Stimulated activated CD4-positive, alpha-beta T cell treated with anti-CD3 and anti-CD28 coated beads, Interleukin-2, amount 100 ng/mL, for 48 hours (primary cell): ENCODE data around the gene BAZ1A.
"Not testable (repeated sequence)": the region's sequence is repeated elsewhere in the genome, so short reads cannot be mapped to it uniquely, and the experiment has no call there.

Source experiments
- DNase-seq, 2 donors: peaks; one replicate each; pipeline ENCODE4 v3.0.0-alpha.2; 2020

Gene BAZ1A

DNA sequence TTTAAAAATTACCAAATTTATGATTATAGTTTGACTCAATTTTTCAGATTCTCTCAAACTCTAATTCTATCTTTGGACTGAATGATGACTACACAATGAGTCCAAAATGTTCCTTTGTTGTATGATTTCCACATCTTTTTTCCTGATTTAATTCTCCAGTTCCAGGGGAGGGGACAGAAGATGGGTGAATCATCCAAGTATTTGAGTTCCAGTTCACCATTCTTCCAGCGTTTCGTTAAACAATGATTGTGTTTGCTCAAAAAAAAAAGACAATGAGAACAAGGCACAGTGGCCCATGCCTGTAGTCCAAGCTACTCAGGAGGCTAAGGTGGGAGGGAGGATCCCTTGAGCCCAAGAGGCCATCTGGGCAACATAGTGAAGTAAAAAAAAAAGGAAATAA lies 23.8 kb downstream of the BAZ1A start:
- DNase-seq: no peak

DNA sequence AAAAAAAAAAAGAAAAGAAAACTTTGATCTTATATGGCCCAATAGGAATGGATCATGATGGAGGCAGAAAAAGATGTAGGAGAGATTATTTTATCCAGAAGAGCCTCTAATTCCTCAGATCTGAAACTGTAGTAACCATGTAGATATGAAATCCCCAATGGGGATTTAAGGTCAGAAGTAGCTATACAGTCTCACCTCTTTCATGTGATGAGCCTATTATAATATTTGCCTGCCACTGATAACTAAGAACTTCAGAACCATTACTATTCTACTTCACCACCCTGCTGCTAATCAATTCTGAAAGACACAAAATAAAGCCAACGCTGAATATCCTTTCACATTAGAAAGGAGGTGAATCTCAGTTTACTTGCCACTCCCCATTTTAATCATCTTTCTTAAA lies 29.3 kb downstream of the BAZ1A start:
- no peak for DNase-seq

DNA sequence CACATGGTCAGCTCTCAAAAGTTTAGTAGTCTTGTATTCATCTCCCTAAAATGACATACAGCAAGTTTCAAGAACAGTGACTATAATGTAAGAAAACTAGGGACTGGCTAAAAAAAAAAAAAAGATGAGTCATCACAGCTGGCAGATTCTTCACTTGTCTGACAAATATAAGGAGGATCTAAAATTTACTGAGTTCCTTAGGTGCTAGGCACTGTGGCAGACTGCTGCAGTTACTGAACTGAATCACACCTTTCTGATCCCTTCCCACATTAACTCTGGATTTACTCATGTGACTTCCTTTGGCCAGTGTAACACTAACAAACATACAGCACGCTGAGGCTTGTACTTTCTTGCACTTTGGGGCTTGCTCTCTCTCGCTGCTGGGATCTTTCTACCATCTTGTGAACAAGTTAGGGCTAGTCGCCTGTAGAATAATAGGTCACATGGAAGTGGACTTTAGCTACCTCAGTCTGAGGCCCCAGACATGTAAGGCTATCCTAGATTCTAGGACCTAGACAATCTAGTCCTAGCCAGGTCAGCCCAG lies 32.1 kb downstream of the BAZ1A start:
- no peak for DNase-seq

DNA sequence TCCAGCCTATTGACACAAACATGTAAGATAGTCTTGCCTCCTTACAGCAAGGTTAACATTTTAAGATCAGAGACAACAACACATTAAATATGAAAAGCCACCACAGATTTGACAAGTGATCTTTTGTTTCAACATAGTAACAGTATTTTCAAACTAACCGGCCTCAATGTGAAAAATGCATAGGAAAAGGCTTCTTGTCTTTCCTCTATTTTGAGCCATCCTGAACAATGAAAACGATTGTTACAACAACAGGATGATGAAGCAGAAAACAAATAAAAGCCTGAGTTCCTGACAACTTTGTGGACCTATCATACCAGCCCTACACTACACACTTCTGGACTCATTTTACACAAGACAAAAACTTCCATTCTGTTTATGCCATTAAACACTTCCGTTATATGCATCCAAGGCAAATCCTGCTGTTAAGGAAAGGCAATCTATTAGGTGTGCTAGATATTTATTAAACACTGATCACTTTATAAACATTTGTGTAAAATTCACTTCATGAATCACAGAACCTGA lies 37.3 kb downstream of the BAZ1A start:
- no peak for DNase-seq

DNA sequence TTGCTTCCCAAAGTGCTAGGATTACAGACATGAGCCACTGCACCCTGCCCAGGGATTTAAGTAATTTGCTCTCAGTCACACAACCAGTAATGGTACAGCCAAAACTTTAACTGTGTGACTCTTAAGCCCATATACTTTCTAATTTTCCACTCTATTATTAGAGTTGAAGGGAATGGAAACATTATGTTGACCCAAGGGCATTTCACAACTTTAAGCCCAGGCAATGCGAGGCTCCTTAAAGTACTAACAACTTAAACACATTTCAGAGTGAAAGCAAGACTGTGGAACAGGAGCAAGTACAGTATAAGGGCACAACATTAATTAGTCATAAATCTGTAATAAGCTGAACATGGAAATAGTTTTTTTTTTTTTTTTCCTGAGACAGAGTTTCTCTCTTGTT lies 39.8 kb downstream of the BAZ1A start:
- DNase-seq: no peak

DNA sequence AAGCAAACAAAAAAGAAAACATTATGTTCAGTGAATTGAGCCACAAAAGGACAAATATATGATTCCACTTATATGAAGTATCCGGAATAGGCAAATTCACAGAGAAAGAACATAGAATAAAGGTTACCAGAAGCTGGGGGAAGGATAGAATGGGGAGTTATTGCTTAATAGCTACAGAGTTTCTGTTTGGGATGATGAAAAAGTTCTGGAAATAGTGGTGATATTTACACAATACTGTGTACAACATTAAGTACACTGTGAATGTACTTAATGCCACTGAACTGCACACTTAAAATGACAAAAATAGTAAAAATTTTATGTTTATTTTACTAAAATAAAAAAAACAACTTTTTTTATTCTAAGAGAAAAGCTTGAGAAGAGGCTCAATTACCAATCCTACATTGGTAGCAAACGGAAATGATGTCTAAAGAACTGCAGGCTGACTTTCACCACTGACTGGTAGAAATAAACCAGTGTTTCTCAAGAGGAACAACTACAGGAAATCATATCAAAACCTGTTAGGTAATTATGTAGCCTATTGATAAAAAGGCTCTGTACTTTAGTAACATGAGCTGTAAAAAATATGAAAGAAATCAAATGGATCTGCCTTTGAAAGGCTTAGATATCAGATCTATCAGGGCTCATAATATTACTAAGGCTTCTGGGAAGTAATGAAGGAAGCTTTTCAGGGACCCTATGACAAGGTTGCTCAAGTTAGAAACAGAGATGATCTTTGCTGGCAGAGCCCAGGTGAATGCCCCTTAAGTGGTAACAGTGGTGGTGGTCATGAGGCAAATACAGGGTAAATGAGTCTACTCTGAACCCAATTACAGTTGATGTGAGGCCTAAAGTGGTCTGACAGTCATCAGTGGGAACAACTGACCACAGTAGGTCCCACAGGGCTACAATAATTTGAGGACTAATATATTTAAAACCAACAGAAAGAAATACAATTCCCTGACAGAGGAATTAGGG lies 41.3 kb downstream of the BAZ1A start:
- no peak for DNase-seq

DNA sequence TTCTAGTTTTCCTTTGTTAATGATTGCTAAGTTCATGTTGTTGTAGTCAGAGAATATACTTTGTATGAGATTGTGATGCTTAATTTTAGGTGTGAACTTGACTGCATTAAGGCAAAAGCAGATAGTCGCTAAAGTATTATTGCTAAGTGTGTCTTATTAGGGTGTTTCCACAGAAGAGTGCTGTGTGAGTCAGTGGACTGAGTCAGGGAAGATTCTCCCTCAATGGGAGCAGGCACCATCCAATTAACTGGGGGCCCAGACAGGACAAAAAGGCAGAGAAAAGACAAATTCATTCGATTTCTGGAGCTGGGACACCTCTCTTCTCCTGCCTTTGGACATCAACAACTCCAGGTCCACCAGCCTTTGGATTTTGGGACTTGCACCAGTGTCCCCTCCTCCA lies 48.5 kb downstream of the BAZ1A start:
- no peak for DNase-seq

DNA sequence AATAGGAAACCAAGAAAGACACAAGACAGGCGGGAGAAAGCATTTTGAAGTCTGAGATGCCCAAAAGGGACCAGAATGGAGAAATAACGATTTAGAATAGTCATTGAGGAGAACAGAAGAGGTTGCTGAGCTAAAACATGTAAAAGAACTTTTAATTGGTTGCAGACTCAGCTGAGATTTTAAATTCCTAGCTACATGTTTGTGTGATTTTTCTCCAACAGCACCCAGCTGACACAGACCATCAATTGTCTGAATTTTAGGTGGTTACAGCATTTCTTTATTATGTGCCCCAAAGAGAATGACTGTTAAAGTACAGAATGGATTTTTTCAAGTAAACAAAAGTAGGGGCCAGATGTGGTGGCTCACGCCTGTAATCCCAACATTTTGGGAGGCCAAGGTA lies 50.3 kb downstream of the BAZ1A start:
- no peak for DNase-seq

DNA sequence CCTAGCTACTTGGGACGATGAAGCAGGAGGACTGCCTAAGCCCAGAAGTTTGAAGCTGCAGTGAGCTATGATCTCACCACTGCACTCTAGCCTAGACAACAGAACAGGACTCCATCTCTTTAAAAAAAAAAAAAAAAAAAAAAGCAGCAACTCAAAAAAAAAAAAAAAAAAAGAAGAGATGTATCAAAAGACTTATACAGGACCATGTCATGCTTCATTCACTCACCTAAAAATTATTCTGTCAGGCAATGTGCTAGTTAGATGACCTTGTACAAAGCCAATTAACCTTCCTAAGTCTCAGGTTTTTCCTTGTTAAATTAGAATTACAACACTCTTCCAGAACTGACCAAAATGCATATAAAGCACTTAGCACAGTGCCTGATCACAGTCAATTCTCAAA lies 50.9 kb downstream of the BAZ1A start:
- no peak for DNase-seq

DNA sequence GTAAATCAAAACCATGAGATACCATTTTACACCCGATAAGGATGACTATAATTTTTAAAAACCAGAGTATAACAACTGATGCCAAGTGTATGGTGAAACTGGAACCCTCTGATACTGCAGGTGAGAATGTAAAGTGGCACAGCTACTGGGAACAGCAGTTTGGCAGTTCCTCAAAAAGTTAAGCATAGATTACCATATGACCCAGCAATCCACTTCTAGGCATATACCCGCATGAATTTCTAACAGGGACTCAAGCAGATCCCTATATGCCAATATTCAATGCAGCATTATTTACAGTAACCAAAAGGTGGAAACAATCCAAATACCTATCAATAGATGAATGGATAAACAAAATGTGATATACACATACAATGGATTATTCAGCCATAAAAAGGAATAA lies 57.4 kb downstream of the BAZ1A start:
- DNase-seq: no peak

DNA sequence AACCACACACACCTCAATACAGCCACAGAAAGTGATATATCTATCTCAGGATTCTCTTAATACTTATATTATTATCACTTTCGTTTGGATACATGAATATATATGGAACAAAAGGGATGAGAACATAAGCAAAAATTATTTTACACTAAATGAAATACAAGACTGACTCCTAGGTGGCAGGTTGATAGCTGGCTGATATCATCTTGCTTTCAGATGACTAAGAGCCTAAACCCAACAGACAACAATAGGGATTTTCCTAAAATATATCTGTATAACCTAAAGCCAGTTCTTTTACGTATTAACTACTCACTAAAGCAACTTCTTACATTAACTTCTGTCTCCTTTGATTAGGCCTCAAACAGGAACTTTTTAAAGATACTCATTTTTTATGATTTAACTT lies 65.1 kb downstream of the BAZ1A start:
- no peak for DNase-seq

DNA sequence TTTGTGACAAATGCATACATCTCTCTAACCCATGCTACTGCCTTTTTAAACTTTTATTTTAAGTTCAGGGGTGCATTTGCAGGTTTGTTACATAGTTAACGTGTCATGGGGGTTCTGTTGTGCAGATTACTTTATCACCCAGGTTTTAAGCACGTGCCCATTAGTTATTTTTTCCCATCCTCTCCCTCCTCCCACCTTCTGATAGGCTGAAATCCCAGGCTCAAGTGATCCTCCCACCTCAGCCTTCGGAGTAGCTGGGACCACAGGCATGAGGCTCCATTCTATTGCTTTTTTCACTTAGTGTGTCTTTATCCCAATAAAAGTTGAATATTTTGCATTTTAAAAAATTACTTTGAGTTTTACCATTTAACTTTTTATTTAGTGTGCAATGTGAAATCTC lies 68.9 kb downstream of the BAZ1A start:
- no peak for DNase-seq

DNA sequence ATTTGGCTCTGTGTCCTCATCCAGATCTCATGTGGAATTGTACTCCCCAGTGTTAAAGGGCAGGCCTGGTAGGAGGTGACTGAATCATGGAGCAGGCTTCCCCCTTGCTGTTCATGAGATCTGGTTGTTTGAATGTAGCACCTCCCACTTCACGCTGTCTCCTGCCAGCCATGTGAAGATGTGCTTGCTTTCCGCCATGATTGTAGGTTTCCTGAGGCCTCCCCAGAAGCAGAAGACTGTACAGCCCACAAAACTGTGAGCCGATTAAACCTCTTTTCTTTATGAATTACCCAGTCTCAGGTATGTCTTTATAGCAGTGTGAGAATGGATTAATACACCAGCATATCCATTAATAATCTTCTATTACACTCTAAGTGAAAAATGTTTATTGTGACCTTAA lies 70.2 kb downstream of the BAZ1A start:
- DNase-seq: no peak

DNA sequence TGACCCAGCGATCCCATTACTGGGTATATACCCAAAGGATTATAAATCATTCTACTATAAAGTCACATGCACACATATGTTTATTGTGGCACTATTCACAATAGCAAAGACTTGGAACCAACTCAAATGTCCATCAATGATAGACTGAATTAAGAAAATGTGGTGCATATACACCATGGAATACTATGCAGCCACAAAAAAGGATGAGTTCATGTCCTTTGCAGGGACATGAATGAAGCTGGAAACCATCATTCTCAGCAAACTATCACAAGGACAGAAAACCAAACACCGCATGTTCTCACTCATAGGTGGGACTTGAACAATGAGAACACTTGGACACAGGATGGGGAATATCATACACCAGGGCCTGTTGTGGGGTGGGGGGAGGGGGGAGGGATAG lies 76.3 kb downstream of the BAZ1A start:
- DNase-seq: not testable (repeated sequence)

DNA sequence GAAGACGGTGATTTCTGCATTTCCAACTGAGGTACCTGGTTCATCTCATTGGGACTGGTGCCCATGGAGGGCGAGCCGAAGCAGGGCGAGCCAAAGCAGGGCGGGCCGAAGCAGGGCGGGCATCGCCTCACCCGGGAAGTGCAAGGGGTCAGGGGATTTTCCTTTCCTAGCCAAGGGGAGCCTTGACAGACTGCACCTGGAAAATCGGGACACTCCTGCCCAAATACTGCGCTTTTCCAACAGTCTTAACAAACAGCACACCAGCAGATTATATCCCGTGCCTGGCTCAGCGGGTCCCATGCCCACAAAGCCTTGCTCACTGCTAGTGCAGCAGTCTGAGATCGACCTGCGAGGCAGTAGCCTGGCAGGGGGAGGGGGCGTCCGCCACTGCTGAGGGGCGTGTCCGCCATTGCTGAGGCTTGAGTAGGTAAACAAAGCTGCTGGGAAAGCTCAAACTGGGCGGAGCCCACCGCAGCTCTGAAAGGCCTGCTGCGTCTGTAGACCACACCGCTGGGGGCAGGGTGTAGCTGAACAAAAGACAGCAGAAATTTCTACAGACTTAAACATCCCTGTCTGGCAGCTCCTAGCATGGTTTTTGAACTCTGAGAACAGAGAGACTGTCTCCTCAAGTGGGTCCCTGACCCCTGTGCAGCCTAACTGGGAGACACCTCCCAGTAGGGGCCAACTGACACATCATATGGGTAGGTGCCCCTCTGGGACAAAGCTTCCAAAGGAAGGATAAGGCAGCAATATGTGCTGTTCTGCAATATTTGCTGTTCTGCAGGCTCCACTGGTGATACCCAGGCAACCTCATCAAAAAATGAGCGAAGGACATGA lies 77.2 kb downstream of the BAZ1A start:
- no peak for DNase-seq

DNA sequence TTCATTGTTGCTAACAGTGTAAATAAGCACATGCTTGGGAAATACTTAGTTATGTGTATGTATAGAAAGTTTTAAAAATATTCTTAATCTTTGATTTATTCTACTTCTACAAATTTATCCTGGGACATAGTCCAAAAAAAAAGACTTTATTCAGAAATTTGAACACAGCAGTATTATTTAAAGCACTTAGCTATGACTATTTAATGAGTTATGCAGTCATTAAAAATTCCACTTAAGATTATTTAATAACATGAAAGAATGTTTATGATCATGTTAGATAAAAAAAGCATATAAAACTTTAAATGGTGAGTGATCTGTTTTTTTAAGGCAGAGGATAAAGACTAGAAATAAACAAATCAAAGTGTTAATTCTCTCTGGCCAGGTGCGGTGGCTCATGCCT lies 78.3 kb downstream of the BAZ1A start:
- DNase-seq: no peak

DNA sequence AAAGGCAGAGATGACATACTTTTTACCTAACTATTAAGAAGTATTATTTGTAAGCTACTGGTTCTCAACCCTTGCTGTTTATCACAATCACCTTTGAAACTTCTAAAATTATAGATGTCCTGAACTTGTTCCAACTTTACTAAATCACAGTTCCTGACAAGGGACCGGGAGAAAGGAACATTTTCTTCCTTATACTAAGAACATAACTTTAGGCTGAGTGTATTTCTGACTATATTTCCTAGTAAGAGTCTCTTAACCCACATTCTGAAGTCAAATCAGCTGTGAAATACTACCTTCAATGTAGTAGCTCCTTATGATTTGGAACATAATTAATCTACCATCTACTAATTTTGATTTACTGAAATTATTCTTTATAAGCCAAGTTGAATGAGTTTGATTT lies 80.2 kb downstream of the BAZ1A start:
- no peak for DNase-seq

DNA sequence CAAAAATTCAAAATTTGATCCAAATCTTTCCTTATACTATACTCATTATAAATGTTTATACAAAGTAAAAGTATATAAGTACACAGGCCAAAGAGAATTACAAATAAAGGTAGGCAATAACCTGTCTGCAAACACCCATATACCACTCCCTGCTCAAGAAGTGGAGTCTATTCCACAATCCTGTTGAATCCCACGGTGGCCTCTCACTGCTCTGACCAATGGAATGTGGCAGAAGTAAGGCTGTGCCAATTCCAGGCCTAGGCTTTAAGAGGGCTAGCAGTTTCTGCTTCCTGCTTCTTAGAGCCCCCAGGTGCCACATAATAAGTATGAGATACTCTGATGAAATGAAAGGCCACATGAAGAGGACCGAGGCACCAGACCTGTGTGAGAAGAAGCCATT lies 80.9 kb downstream of the BAZ1A start:
- DNase-seq: no peak

DNA sequence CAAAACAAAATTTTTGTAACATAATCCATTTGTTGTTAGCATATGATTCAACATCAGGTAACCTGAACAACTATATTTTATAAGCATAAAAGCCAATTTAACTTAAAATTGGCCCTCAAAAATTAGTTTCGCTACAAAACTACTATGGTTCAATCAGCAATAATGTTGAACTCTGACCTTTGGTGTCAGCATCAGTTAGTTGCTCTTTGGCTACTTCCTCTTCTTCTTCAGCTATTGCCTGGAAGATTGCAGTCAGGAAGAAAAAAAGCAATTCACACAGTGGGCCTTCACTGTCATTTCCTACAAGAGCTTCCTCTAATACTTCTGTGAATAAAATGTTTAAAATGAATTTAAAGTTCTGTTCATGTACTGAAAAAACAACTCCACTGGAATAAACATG lies 82.6 kb downstream of the BAZ1A start:
- DNase-seq: no peak

DNA sequence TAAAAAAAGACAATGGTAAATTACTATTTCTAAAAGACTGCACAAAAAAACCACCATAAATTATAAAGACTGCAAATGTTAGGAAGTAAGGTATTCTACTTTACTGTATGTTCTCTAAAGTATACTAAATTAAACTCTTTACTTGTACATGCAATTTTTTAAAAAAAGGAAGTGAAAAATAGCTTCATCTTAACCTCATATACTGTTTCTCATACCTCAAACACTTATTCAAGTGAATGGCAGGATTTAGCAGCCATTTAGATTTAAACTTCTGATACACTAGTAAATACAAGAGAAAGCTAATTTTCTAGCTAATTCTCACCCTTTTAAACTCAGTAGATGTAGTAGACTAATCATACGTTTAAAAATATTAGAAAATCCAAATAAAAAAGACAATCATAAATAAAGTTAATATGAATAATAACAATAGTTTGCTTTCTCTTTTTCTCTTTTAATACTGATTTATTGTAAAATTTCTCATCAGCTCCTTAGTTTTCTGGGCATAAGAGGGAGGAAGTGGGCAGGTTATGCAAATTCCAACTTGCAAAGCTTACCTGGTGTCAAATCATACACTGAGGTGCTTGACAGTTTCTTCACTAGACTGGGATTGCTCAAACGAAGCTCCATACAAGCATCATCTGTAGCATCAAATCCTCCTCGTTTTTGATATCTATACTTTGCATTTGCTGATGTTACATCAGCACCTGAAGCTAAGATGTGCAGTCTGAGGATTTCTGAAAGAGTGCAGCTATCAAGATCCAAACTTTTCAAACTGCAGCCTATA lies 89.7 kb downstream of the BAZ1A start:
- no peak for DNase-seq

DNA sequence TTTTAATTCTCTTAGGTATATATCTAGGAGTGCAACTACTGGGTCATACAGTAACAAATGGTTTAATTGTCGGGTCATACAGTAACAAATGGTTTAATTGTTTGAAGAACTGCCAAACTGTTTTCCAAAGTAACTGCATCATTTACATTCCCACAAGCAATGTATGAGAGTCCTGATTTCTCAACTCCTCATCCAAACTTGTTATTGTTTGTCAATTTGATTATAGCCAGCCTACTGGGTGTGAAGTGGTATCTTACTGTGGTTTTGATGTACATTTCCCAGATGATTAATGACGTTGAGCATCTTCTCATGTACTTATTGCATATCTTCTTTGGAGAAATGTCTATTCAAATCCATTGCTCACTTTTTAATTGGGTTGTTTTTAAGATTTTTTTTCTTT lies 93.1 kb downstream of the BAZ1A start:
- DNase-seq: no peak

DNA sequence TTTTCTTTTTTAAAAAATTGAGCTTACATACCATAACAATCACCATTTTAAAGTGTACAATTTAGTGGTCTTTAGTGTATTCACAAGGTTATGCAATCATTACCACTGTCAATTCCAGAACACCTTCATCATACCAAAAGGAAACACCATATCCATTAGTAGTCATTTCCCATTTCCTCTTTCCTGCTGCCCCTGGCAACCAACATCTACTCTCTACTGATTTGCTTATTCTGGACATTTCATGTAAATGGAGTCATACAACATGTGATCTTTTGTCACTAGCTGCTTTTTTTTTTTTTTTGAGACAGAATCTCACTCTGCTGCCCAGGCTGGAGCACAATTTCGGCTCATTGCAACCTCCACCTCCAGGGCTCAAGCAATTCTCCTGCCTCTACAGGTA lies 93.9 kb downstream of the BAZ1A start:
- no peak for DNase-seq

DNA sequence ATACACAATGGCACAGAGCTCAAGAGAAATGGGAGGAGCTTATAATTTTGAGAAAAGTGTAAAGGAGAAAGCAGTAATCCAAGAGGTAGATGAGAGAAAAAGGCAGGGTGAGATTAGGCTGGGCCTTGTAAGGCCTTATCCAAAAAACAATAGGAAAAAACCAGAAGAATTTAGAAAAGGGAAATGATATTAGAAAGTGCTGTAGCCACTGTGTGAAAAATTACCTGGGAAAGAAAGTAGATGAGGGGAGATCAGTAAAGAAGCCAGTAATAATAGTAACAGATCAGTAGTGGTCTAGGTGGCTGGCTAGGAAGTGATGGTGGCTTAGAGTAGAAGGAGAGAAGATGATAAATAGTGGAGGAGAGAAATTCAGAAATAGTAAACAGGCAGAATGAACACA lies 94.5 kb downstream of the BAZ1A start:
- no peak for DNase-seq
